GM10248 (cell line): ENCODE results near the gene RANGAP1.
"Not testable (repeated sequence)": the region's sequence is repeated elsewhere in the genome, so short reads cannot be mapped to it uniquely, and the experiment has no call there.

Experiments used
- CTCF ChIA-PET: fragments of 300-600 bp; sonication (Branson Sonifier 250); formaldehyde crosslinking; extraction: SDS; loops from one replicate; lab custom pipeline; 2021; ENCODE audit warnings: antibody characterized with exemption; lab: Yijun Ruan, JAX
- POLR2A ChIA-PET: fragments of 350-650 bp; sonication (Branson Sonifier 250); formaldehyde crosslinking; extraction: SDS; loops from one replicate; lab custom pipeline; 2020; ENCODE audit warnings: antibody characterized with exemption; lab: Yijun Ruan, JAX
- DNase-seq: peaks from one replicate; pipeline ENCODE4 v3.0.0; 2012; ENCODE audit errors: extremely low spot score
- CTCF ChIP-seq: IDR thresholded peaks from 2 replicates; pipeline ENCODE4 v1.5.1; 2012; ENCODE audit warnings: mild to moderate bottlenecking, low read depth; ENCODE audit errors: extremely low read depth, missing control alignments, control extremely low read depth

The RANGAP1 gene

GRCh38 chr22:41262250-41262765 lies 23.7 kb downstream of the RANGAP1 start:
- POLR2A ChIA-PET: no interaction called here
- no peak for DNase-seq
- CTCF ChIA-PET: interaction anchor here (1.0 to 1.7 kb wide), 3 partner anchors 15 to 65 kb away, joined by 3 to 4 read pairs (median 3); no protein-coding TSS in a partner anchor
- TF ChIP-seq CTCF: no peak

GRCh38 chr22:41261541-41262249 lies 24.3 kb downstream of the RANGAP1 start:
- ChIA-PET POLR2A (no interaction called here), CTCF (interaction anchor here (1.0 to 1.7 kb wide), 3 partner anchors 14 to 66 kb away, joined by 3 to 4 read pairs (median 3); no protein-coding TSS in a partner anchor)
- TF ChIP-seq CTCF: no peak
- no peak for DNase-seq

GRCh38 chr22:41260871-41261270 lies 25.1 kb downstream of the RANGAP1 start:
- no peak for DNase-seq
- ChIA-PET CTCF (interaction anchor here (1.7 kb wide), 1 partner anchor 13 kb away, joined by 4 read pairs; no protein-coding TSS in a partner anchor), POLR2A (no interaction called here)
- no peak for TF ChIP-seq CTCF

GRCh38 chr22:41259756-41260155 lies 26.2 kb downstream of the RANGAP1 start:
- CTCF ChIA-PET, DNase-seq: not testable (repeated sequence)
- POLR2A ChIA-PET: interaction anchor here (0.7 kb wide), 1 partner anchor 19 kb away, joined by 3 read pairs; no protein-coding TSS in a partner anchor

GRCh38 chr22:41257696-41258095 lies 28.3 kb downstream of the RANGAP1 start:
- DNase-seq: no peak
- no peak for TF ChIP-seq CTCF
- ChIA-PET POLR2A (no interaction called here), CTCF (interaction anchor here (0.9 to 2.4 kb wide), 5 partner anchors 11 to 335 kb away, joined by 3 to 8 read pairs (median 5); partner anchors contain the start of gene RANGAP1)

- CTCF ChIA-PET: interaction anchor here (0.9 to 2.4 kb wide), 6 partner anchors 12 to 334 kb away, joined by 3 to 8 read pairs (median 4); partner anchors contain the start of gene RANGAP1
- no peak for TF ChIP-seq CTCF
- POLR2A ChIA-PET: no interaction called here
- DNase-seq: no peak
Observed at GRCh38 chr22:41256254-41257253, 29.4 kb downstream of the RANGAP1 start.
